ENCODE measurements around the gene CDS1. TPM values are rescaled to one million over a fixed set of nuclear protein-coding genes. Genes with fewer than 3 reads are reported as not detected.
"Not testable (repeated sequence)": the region's sequence is repeated elsewhere in the genome, so short reads cannot be mapped to it uniquely, and the experiment has no call there.

The CDS1 gene
- total and polyA plus RNA-seq, 12 donors: 0.28 to 1.2 (median 0.52) TPM

GRCh38 chr4:84652478-84652877 is 69.6 kb downstream of the CDS1 start:
- no peak overlapping the region for H3K27ac ChIP-seq
- H3K4me1 ChIP-seq: no peaks in the 10 kb centered on the region
- H3K4me3 ChIP-seq: no peak overlapping the region
- no peaks in the 10 kb centered on the region for H3K27me3 ChIP-seq
- intact Hi-C loops (cut with DNase I): no loop called here
- no peaks in the 10 kb centered on the region for H3K36me3 ChIP-seq
- ATAC-seq (no peak), DNase-seq (no peak)
- WGBS, 2 donors: 87 to 89% methylated on average over 4 of the region's 4 CpGs
- no peak for TF ChIP-seq CTCF (IDR thresholded peaks at IDR 0.05)
- H3K9me3 ChIP-seq: no peaks in the 10 kb centered on the region

- ATAC-seq (no peak), DNase-seq (no peak)
- Histone ChIP-seq H3K27ac (no peak overlapping the region), H3K4me1 (no peaks in the 10 kb centered on the region), H3K36me3 (peaks cover 0 to 2% (median 0%) of the 10 kb centered on the region in 9 donors), H3K4me3 (no peak overlapping the region), H3K9me3 (peaks cover 0 to 18% (median 0%) of the 10 kb centered on the region in 11 donors), H3K27me3 (no peaks in the 10 kb centered on the region)
- TF ChIP-seq CTCF (IDR thresholded peaks at IDR 0.05): no peak
- WGBS, 2 donors: 96 to 98% methylated on average over 3 of the region's 3 CpGs
- intact Hi-C loops (cut with DNase I): no loop called here
Measured at GRCh38 chr4:84660606-84661005, 77.7 kb downstream of the CDS1 start.

GRCh38 chr4:84661191-84661939 is 78.4 kb downstream of the CDS1 start:
- peaks cover 0 to 18% (median 0%) of the 10 kb centered on the region in 11 donors for H3K9me3 ChIP-seq
- ATAC-seq: no peak
- no peaks in the 10 kb centered on the region for H3K27me3 ChIP-seq
- no peak for DNase-seq
- H3K27ac ChIP-seq: no peak overlapping the region
- 50 to 53% methylated on average over 4 of the region's 4 CpGs for WGBS, 2 donors
- TF ChIP-seq CTCF (IDR thresholded peaks at IDR 0.05): no peak
- no peak overlapping the region for H3K4me3 ChIP-seq
- no peaks in the 10 kb centered on the region for H3K4me1 ChIP-seq
- intact Hi-C loops (cut with DNase I): no loop called here
- H3K36me3 ChIP-seq: peaks cover 0 to 10% (median 0%) of the 10 kb centered on the region in 9 donors

- H3K4me1 ChIP-seq; H3K27ac ChIP-seq; ATAC-seq; H3K4me3 ChIP-seq; H3K9me3 ChIP-seq; DNase-seq; intact Hi-C loops (cut with DNase I); H3K27me3 ChIP-seq: not testable (repeated sequence)
- 97 to 99% methylated on average over 19 of the region's 19 CpGs for WGBS, 2 donors
- H3K36me3 ChIP-seq: peaks cover 0 to 44% (median 9%) of the 10 kb centered on the region in 9 donors
Measured at GRCh38 chr4:84664767-84665166, 81.8 kb downstream of the CDS1 start.

- no peak overlapping the region for H3K27ac ChIP-seq
- DNase-seq: no peak
- no peak for TF ChIP-seq CTCF (IDR thresholded peaks at IDR 0.05)
- H3K36me3 ChIP-seq: peaks cover 0 to 61% (median 16%) of the 10 kb centered on the region in 9 donors
- WGBS, 2 donors: 81 to 88% methylated on average over 1 of the region's 1 CpG
- ATAC-seq: no peak
- H3K4me3 ChIP-seq: no peak overlapping the region
- H3K9me3 ChIP-seq: peaks cover 0 to 7% (median 0%) of the 10 kb centered on the region in 11 donors
- H3K27me3 ChIP-seq: no peaks in the 10 kb centered on the region
- no peaks in the 10 kb centered on the region for H3K4me1 ChIP-seq
- intact Hi-C loops (cut with DNase I): no loop called here
Measured at GRCh38 chr4:84666439-84666838, 83.5 kb downstream of the CDS1 start.

All from heart right ventricle (tissue), 16 donors.